ENCODE measurements around the gene NEDD4L.

NEDD4L gene

DNA sequence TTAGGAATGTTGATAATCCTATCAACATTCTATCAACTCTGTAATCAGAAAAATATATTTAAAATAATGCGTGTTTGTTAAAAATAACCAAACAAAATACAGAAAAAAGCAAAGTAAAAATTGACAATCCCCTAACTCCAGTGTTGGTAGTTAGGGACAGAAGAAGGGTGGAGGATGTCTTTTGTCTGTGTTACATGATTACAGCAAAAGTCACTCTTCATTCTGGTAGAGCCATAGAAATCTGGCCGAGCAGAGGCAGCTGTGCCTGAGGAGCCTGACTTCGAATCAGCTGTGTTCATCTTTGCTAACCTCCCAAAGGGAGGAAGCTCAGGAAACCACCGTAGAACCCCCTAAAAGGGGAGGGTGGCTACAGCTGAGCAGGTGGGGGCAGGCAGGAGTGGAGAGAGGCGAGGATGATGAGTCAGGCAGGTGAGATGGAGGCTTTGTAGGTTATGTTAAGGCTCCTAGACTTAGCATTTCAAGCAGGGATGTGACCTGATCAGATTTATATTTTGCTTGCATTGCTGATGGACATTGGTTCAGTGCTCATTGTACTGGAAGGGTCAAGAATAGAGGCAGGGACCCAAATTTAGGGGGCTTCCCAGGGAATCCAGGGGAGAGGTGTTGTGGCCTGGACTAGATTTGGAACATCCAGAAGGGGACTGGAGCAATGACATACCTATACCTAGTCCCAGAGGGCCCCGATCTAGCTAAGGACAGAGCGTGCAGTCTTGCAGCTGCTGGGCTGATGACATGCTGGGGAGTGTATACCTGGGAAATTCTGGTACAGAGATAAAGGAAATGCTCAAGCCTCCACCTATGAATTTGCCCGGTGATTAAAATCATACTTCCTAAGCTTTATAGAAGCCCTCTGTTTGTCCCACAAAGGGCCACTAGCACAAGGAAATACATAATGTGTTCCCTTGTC, 95.7 kb downstream of the NEDD4L start:
- Histone ChIP-seq H3K4me3 (ENCODE audit: low read depth, low read length) (no peak overlapping the region), H3K36me3 (ENCODE audit: control insufficient read depth in 2 of 2, insufficient read depth in 1 of 2, low read length in 2 of 2) (no peaks in the 10 kb centered on the region), H3K9me3 (ENCODE audit: control insufficient read depth, insufficient read depth, low read depth, low read length) (no peaks in the 10 kb centered on the region), H3K4me1 (ENCODE audit: control insufficient read depth, insufficient read depth, low read length) (peaks cover 16% of the 10 kb centered on the region), H3K27ac (ENCODE audit: extremely low read depth, low read depth, low read length) (no peak overlapping the region)
- CTCF ChIA-PET: interaction anchor here (0.6 kb wide), 1 partner anchor 202 kb away, joined by 3 read pairs; no protein-coding TSS in a partner anchor
- POLR2A ChIA-PET: no interaction called here
- TF ChIP-seq, protein P1, sequence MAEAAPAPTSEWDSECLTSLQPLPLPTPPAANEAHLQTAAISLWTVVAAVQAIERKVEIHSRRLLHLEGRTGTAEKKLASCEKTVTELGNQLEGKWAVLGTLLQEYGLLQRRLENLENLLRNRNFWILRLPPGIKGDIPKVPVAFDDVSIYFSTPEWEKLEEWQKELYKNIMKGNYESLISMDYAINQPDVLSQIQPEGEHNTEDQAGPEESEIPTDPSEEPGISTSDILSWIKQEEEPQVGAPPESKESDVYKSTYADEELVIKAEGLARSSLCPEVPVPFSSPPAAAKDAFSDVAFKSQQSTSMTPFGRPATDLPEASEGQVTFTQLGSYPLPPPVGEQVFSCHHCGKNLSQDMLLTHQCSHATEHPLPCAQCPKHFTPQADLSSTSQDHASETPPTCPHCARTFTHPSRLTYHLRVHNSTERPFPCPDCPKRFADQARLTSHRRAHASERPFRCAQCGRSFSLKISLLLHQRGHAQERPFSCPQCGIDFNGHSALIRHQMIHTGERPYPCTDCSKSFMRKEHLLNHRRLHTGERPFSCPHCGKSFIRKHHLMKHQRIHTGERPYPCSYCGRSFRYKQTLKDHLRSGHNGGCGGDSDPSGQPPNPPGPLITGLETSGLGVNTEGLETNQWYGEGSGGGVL (tag by site-specific recombination; IDR thresholded peaks at IDR 0.05): 0 out of 2 replicates have a peak, but pooled peaks have one; percentile 40
- TF ChIP-seq ZNF558 (tag by site-specific recombination; IDR thresholded peaks at IDR 0.05): no peak

DNA sequence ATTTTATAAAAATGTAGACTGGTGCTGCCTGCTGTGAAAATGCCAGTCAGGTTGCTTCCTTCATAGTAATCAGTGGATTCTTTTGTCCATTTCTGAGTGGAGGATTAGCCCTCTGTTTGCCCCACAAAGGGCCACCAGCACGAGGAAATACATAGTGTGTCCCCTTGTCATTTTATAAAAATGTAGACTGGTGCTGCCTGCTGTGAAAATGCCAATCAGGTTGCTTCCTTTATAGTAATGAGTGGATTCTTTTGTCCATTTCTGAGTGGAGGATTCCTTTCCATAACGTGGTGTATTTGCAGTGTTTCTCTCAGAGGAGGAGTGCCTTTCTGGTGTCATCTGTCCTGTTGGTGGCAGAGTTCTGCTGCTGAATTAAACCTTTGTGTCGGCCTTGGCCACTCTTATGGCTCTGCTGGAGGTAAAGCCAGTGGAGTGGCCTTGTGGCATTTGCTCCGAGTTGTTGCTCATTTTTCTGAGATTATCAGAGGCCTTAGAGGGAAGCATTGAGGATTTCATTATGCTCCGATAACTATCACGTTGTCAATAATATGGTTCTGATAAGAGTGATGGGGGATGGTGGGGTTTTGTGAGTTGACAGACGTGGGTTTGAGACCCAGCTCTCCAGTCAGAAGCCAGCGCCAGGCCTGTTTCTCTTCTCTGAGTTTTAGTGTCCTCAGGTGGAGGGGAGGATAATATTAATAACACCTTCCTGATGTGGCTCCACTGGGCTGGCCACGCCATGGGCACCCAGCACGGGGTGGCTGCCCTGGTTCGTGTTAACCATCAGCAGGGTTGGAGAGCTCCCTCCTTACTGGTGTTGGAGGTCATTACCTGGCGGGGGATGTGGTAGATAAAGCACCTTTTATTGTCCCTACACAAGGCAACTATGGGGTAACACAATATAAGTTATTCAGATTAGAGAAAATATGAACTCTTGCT, 96.6 kb downstream of the NEDD4L start:
- Histone ChIP-seq H3K4me1 (ENCODE audit: control insufficient read depth, insufficient read depth, low read length) (peaks cover 9% of the 10 kb centered on the region), H3K9me3 (ENCODE audit: control insufficient read depth, insufficient read depth, low read depth, low read length) (no peaks in the 10 kb centered on the region), H3K36me3 (ENCODE audit: control insufficient read depth in 2 of 2, insufficient read depth in 1 of 2, low read length in 2 of 2) (no peaks in the 10 kb centered on the region), H3K4me3 (ENCODE audit: low read depth, low read length) (no peak overlapping the region), H3K27ac (ENCODE audit: extremely low read depth, low read depth, low read length) (no peak overlapping the region)
- CTCF ChIA-PET: interaction anchor here (0.6 to 1.1 kb wide), 3 partner anchors 40 to 909 kb away, joined by 3 to 8 read pairs (median 3); partner anchors contain the start of gene NEDD4L
- POLR2A ChIA-PET: no interaction called here
- TF ChIP-seq YY1 (tag by site-specific recombination; IDR thresholded peaks at IDR 0.05) (no peak), ZFP41 (tag by site-specific recombination; IDR thresholded peaks at IDR 0.05; ENCODE audit: borderline replicate concordance) (no peak), CTCF (tag by site-specific recombination; IDR thresholded peaks at IDR 0.05) (peak; percentile 45), ZNF10 (tag by site-specific recombination; IDR thresholded peaks at IDR 0.05) (no peak), BCL11B (tag by site-specific recombination; IDR thresholded peaks at IDR 0.05; ENCODE audit: low read depth) (no peak), SALL2 (tag by site-specific recombination; IDR thresholded peaks at IDR 0.05; ENCODE audit: borderline replicate concordance) (no peak), GLIS1 (tag by site-specific recombination; IDR thresholded peaks at IDR 0.05) (peak; percentile 66; the same call in 1 of the 2 replicates), ZNF174 (tag by site-specific recombination; IDR thresholded peaks at IDR 0.05) (no peak), EGR2 (tag by site-specific recombination; IDR thresholded peaks at IDR 0.05; ENCODE audit: low read depth) (no peak), HOXA7 (CRISPR knock-in tag; IDR thresholded peaks at IDR 0.05; ENCODE audit: borderline replicate concordance) (no peak), SCRT1 (tag by site-specific recombination; IDR thresholded peaks at IDR 0.05; ENCODE audit: borderline replicate concordance) (no peak), ZNF221 (tag by site-specific recombination; IDR thresholded peaks at IDR 0.05; ENCODE audit: borderline replicate concordance) (no peak), KLF9 (tag by site-specific recombination; IDR thresholded peaks at IDR 0.05; ENCODE audit: low read depth) (no peak), ZNF354C (tag by site-specific recombination; IDR thresholded peaks at IDR 0.05; ENCODE audit: borderline replicate concordance, low read depth) (no peak), ZNF548 (tag by site-specific recombination; IDR thresholded peaks at IDR 0.05) (no peak), FEZF1 (tag by site-specific recombination; IDR thresholded peaks at IDR 0.05) (peak; percentile 34; the same call in 1 of the 2 replicates), RBAK (tag by site-specific recombination; IDR thresholded peaks at IDR 0.05) (no peak)
- TF ChIP-seq, protein P1 (tag by site-specific recombination; IDR thresholded peaks at IDR 0.05): no peak
